Measurements from ENCODE around the gene ELAC1. TPM values are rescaled to one million over a fixed set of nuclear protein-coding genes. Genes with fewer than 3 reads are reported as not detected.

ELAC1 gene
- total RNA-seq (5.4 and 7.3 TPM in 2 replicates), polyA plus RNA-seq (8.2 and 9.2 TPM in 2 replicates), polyA minus RNA-seq (ENCODE audit: low replicate concordance) (0.71 and 2.4 TPM in 2 replicates)
- 6.1 and 7.1 TPM in 2 replicates for polyA plus RNA-seq (2012)

- Histone ChIP-seq H3K9me3 (ENCODE audit: control insufficient read depth, insufficient read depth, low read depth, low read length) (no peaks in the 10 kb centered on the region), H3K79me2 (ENCODE audit: control insufficient read depth, insufficient read depth, low read length) (peaks cover 11% of the 10 kb centered on the region), H3K4me2 (ENCODE audit: extremely low read depth, insufficient read depth, low read length) (peak within 1 kb of the TSS; percentile 89), H3K4me3 (replicated peaks in 1 of 4; ENCODE audit: control extremely low read depth in 1 of 4, insufficient read depth in 1 of 4, low read depth in 3 of 4, low read length in 4 of 4) (peak within 1 kb of the TSS; percentile 68 to 85 (median 78)), H3K27me3 (ENCODE audit: control insufficient read depth, insufficient read depth, low read length) (no peaks in the 10 kb centered on the region), H3K36me3 (ENCODE audit: control insufficient read depth, insufficient read depth, low read length) (no peaks in the 10 kb centered on the region), H3K4me1 (ENCODE audit: control insufficient read depth, extremely low read depth, insufficient read depth, low read length) (no peaks in the 10 kb centered on the region), H4K20me1 (ENCODE audit: control insufficient read depth, extremely low read depth, insufficient read depth, low read length) (no peaks in the 10 kb centered on the region), H3K9ac (ENCODE audit: insufficient read depth, low read length) (peak within 1 kb of the TSS; percentile 99), H2AFZ (ENCODE audit: low read length) (peak within 1 kb of the TSS; percentile 97), H3K27ac (ENCODE audit: insufficient read depth, low read length) (peak within 1 kb of the TSS; percentile 94)
- DNase-seq (ENCODE audit: low read depth in 2 of 2), result peak; percentile 83 to 84
- TF ChIP-seq CTCF (conservative IDR thresholded peaks at IDR 0.05 in 1 of 2, IDR thresholded peaks at IDR 0.05 in 1 of 2; ENCODE audit: low read depth in 1 of 2, low read length in 2 of 2) (no peak), EZH2 (IDR thresholded peaks at IDR 0.05; ENCODE audit: low read length, missing control alignments) (no peak)
Observed at GRCh38 chr18:50967714-50968661, at the start of gene ELAC1. ELAC1 (plus strand) TSS chr18:50968040; CDS start chr18:50974405, 6,365 bp downstream.

- H3K36me3 ChIP-seq (ENCODE audit: control insufficient read depth, insufficient read depth, low read length), result no peaks in the 10 kb centered on the region
- H3K4me3 ChIP-seq (replicated peaks in 1 of 4; ENCODE audit: control extremely low read depth in 1 of 4, insufficient read depth in 1 of 4, low read depth in 3 of 4, low read length in 4 of 4), result no peak overlapping the region
- TF ChIP-seq EZH2 (IDR thresholded peaks at IDR 0.05; ENCODE audit: low read length, missing control alignments), result no peak
- TF ChIP-seq CTCF (conservative IDR thresholded peaks at IDR 0.05 in 1 of 2, IDR thresholded peaks at IDR 0.05 in 1 of 2; ENCODE audit: low read depth in 1 of 2, low read length in 2 of 2), result no peak
- H3K9me3 ChIP-seq (ENCODE audit: control insufficient read depth, insufficient read depth, low read depth, low read length), result no peaks in the 10 kb centered on the region
- no peak overlapping the region for H3K4me2 ChIP-seq (ENCODE audit: extremely low read depth, insufficient read depth, low read length)
- H3K27me3 ChIP-seq (ENCODE audit: control insufficient read depth, insufficient read depth, low read length), result no peaks in the 10 kb centered on the region
- no peak overlapping the region for H3K27ac ChIP-seq (ENCODE audit: insufficient read depth, low read length)
- no peaks in the 10 kb centered on the region for H3K79me2 ChIP-seq (ENCODE audit: control insufficient read depth, insufficient read depth, low read length)
- H4K20me1 ChIP-seq (ENCODE audit: control insufficient read depth, extremely low read depth, insufficient read depth, low read length), result no peaks in the 10 kb centered on the region
- no peak overlapping the region for H2AFZ ChIP-seq (ENCODE audit: low read length)
- no peak for DNase-seq (ENCODE audit: low read depth in 2 of 2)
- no peaks in the 10 kb centered on the region for H3K4me1 ChIP-seq (ENCODE audit: control insufficient read depth, extremely low read depth, insufficient read depth, low read length)
- H3K9ac ChIP-seq (ENCODE audit: insufficient read depth, low read length), result no peak overlapping the region
Observed at GRCh38 chr18:50918153-50918552, 49.7 kb upstream of the ELAC1 start.

GRCh38 chr18:50924372-50924771 is 43.5 kb upstream of the ELAC1 start:
- H3K4me1 ChIP-seq (ENCODE audit: control insufficient read depth, extremely low read depth, insufficient read depth, low read length), result no peaks in the 10 kb centered on the region
- H3K9ac ChIP-seq (ENCODE audit: insufficient read depth, low read length), result no peak overlapping the region
- no peak overlapping the region for H2AFZ ChIP-seq (ENCODE audit: low read length)
- peaks cover 2% of the 10 kb centered on the region for H3K36me3 ChIP-seq (ENCODE audit: control insufficient read depth, insufficient read depth, low read length)
- no peaks in the 10 kb centered on the region for H3K27me3 ChIP-seq (ENCODE audit: control insufficient read depth, insufficient read depth, low read length)
- H4K20me1 ChIP-seq (ENCODE audit: control insufficient read depth, extremely low read depth, insufficient read depth, low read length), result no peaks in the 10 kb centered on the region
- no peaks in the 10 kb centered on the region for H3K79me2 ChIP-seq (ENCODE audit: control insufficient read depth, insufficient read depth, low read length)
- H3K27ac ChIP-seq (ENCODE audit: insufficient read depth, low read length), result no peak overlapping the region
- H3K4me3 ChIP-seq (replicated peaks in 1 of 4; ENCODE audit: control extremely low read depth in 1 of 4, insufficient read depth in 1 of 4, low read depth in 3 of 4, low read length in 4 of 4), result no peak overlapping the region
- TF ChIP-seq CTCF (conservative IDR thresholded peaks at IDR 0.05 in 1 of 2, IDR thresholded peaks at IDR 0.05 in 1 of 2; ENCODE audit: low read depth in 1 of 2, low read length in 2 of 2) (no peak), EZH2 (IDR thresholded peaks at IDR 0.05; ENCODE audit: low read length, missing control alignments) (no peak)
- H3K9me3 ChIP-seq (ENCODE audit: control insufficient read depth, insufficient read depth, low read depth, low read length), result no peaks in the 10 kb centered on the region
- no peak overlapping the region for H3K4me2 ChIP-seq (ENCODE audit: extremely low read depth, insufficient read depth, low read length)
- peak in 1 of 2 donors; percentile 27 for DNase-seq (ENCODE audit: low read depth in 2 of 2)

All from fibroblast of lung (primary cell).